IMR-90 (cell line): ENCODE data around the gene COL2A1. TPM values are rescaled to one million over a fixed set of nuclear protein-coding genes. Genes with fewer than 3 reads are reported as not detected.

Experiments used
- ATAC-seq: fragments of 200-7000 bp; cut with Tn5 transposase; 2 replicates; pipeline ENCODE4 v1.9.1; 2020; ENCODE audit warnings: low read depth, mild to moderate bottlenecking, moderate library complexity
- BruUV-seq: library from RNA; stranded (reverse); fragments of 400-500 nt; replicated peaks from 2 replicates; lab custom pipeline; 2021; lab: Mats Ljungman, UMichigan
- CTCF ChIA-PET: fragments of 300-600 bp; formaldehyde crosslinking; extraction: SDS; loops from one replicate; lab custom pipeline; 2021; ENCODE audit warnings: antibody characterized with exemption; lab: Yijun Ruan, JAX
- POLR2A ChIA-PET: fragments of 300-600 bp; sonication (Branson Sonifier 250); formaldehyde crosslinking; loops from one replicate; lab custom pipeline; 2022; ENCODE audit warnings: antibody characterized with exemption; ENCODE audit not compliant: unreplicated experiment; lab: Charles Lee
- DNase-seq: peaks from one replicate; pipeline ENCODE4 v3.0.0; 2013
- H2AFZ ChIP-seq: replicated peaks from 2 replicates; pipeline ENCODE3; 2013; ENCODE audit warnings: low read length, mild to moderate bottlenecking; ENCODE audit not compliant: poor library complexity
- H2AK5ac ChIP-seq: 2 replicates; pipeline ENCODE4 v1.6.1; 2013; ENCODE audit warnings: low read depth, low read length, inconsistent platforms
- H2AK9ac ChIP-seq: replicated peaks from 2 replicates; pipeline ENCODE3; 2013; ENCODE audit warnings: mild to moderate bottlenecking, low read depth, low read length, moderate library complexity; ENCODE audit not compliant: poor library complexity
- H2BK120ac ChIP-seq: 2 replicates; pipeline ENCODE4 v1.6.1; 2013; ENCODE audit warnings: low read depth, low read length, inconsistent platforms
- H2BK15ac ChIP-seq: 3 replicates; pipeline ENCODE4 v1.6.1; 2013; ENCODE audit warnings: low read depth, low read length, inconsistent platforms
- H2BK20ac ChIP-seq: 2 replicates; pipeline ENCODE4 v1.6.1; 2013; ENCODE audit warnings: low read depth, mild to moderate bottlenecking, inconsistent platforms, low read length, moderate library complexity
- H2BK5ac ChIP-seq: 2 replicates; pipeline ENCODE4 v1.6.1; 2013; ENCODE audit warnings: mild to moderate bottlenecking, low read depth, low read length, inconsistent platforms; ENCODE audit not compliant: poor library complexity, severe bottlenecking
- H3K14ac ChIP-seq: replicated peaks from 2 replicates; pipeline ENCODE4 v1.6.1; 2013; ENCODE audit warnings: low read depth, low read length, inconsistent platforms
- H3K18ac ChIP-seq: 2 replicates; pipeline ENCODE4 v1.6.1; 2013; ENCODE audit warnings: low read depth, low read length, control low read depth
- H3K23ac ChIP-seq: 2 replicates; pipeline ENCODE4 v1.6.1; 2013; ENCODE audit warnings: low read depth, low read length, inconsistent platforms
- H3K27ac ChIP-seq: 2 replicates; pipeline ENCODE4 v1.5.1; 2013; ENCODE audit warnings: mild to moderate bottlenecking, control low read depth, low read length; ENCODE audit not compliant: insufficient read depth
- H3K27me3 ChIP-seq: 2 replicates; pipeline ENCODE4 v1.6.1; 2013; ENCODE audit warnings: low read length; ENCODE audit not compliant: control insufficient read depth, insufficient read depth
- H3K36me3 ChIP-seq: 2 replicates; pipeline ENCODE4 v1.6.1; 2013; ENCODE audit warnings: low read length, mixed read lengths; ENCODE audit not compliant: control insufficient read depth, insufficient read depth
- H3K4ac ChIP-seq: 2 replicates; pipeline ENCODE4 v1.6.1; 2013; ENCODE audit warnings: low read depth, low read length, inconsistent platforms
- H3K4me1 ChIP-seq: 2 replicates; pipeline ENCODE4 v1.6.1; 2013; ENCODE audit warnings: low read length, mixed read lengths; ENCODE audit not compliant: control insufficient read depth, insufficient read depth
- H3K4me2 ChIP-seq: 2 replicates; pipeline ENCODE4 v1.6.1; 2013; ENCODE audit warnings: low read depth, mild to moderate bottlenecking, control low read depth, low read length, moderate library complexity
- H3K4me3 ChIP-seq: 2 replicates; pipeline ENCODE4 v1.5.1; 2013; ENCODE audit warnings: low read depth, mild to moderate bottlenecking, control low read depth, low read length, moderate library complexity; ENCODE audit not compliant: insufficient read depth
- H3K56ac ChIP-seq: 2 replicates; pipeline ENCODE4 v1.6.1; 2013; ENCODE audit warnings: low read length, inconsistent platforms; ENCODE audit not compliant: insufficient read depth; ENCODE audit errors: extremely low read depth
- H3K79me1 ChIP-seq, 2 experiments: 2 replicates each; pipeline ENCODE4 v1.6.1; 2013; ENCODE audit warnings: low read length in 2 of 2, inconsistent platforms in 1 of 2, low read depth in 1 of 2
- H3K9ac ChIP-seq: 2 replicates; pipeline ENCODE4 v1.6.1; 2013; ENCODE audit warnings: low read depth, low read length, control low read depth
- H3K9me1 ChIP-seq: 2 replicates; pipeline ENCODE4 v1.6.1; 2013; ENCODE audit warnings: low read length, inconsistent platforms; ENCODE audit not compliant: insufficient read depth
- H3K9me3 ChIP-seq: 2 replicates; pipeline ENCODE4 v1.6.1; 2013; ENCODE audit warnings: low read length; ENCODE audit not compliant: control insufficient read depth, insufficient read depth
- H4K20me1 ChIP-seq: 2 replicates; pipeline ENCODE4 v1.6.1; 2013; ENCODE audit warnings: low read length, inconsistent platforms; ENCODE audit not compliant: insufficient read depth
- H4K5ac ChIP-seq: 2 replicates; pipeline ENCODE4 v1.6.1; 2013; ENCODE audit warnings: mild to moderate bottlenecking, low read depth, low read length, control low read depth
- H4K8ac ChIP-seq, 2 experiments: 2 replicates each; pipeline ENCODE4 v1.6.1; 2013; ENCODE audit warnings: low read depth in 2 of 2, low read length in 2 of 2, control low read depth in 1 of 2, inconsistent platforms in 1 of 2
- H4K91ac ChIP-seq: 2 replicates; pipeline ENCODE4 v1.6.1; 2013; ENCODE audit warnings: low read depth, low read length, inconsistent platforms; ENCODE audit not compliant: insufficient read depth
- BHLHE40 ChIP-seq: fragments of 150-350 bp; IDR thresholded peaks from 2 replicates; pipeline ENCODE4 v1.6.1; 2016; ENCODE audit warnings: mild to moderate bottlenecking, low read depth, low read length
- CHD1 ChIP-seq: IDR thresholded peaks from 2 replicates; pipeline ENCODE4 v1.6.1; 2012; ENCODE audit warnings: low read depth, low read length, improper control_type of control experiment
- FOS ChIP-seq: fragments of 150-350 bp; IDR thresholded peaks from 2 replicates; pipeline ENCODE4 v1.6.1; 2016; ENCODE audit warnings: low read depth, low read length
- MAFK ChIP-seq: IDR thresholded peaks from 2 replicates; pipeline ENCODE4 v1.6.1; 2012; ENCODE audit warnings: low read depth, low read length, improper control_type of control experiment
- MAZ ChIP-seq: IDR thresholded peaks from 2 replicates; pipeline ENCODE4 v1.6.1; 2012; ENCODE audit warnings: low read depth, mild to moderate bottlenecking, low read length, improper control_type of control experiment, moderate library complexity, borderline replicate concordance
- MXI1 ChIP-seq: IDR thresholded peaks from 2 replicates; pipeline ENCODE4 v1.6.1; 2012; ENCODE audit warnings: low read depth, mild to moderate bottlenecking, low read length, moderate library complexity, borderline replicate concordance
- POLR2A ChIP-seq: IDR thresholded peaks from 2 replicates; pipeline ENCODE4 v1.6.1; 2012; ENCODE audit warnings: mild to moderate bottlenecking, low read depth, low read length
- RAD21 ChIP-seq: IDR thresholded peaks from 2 replicates; pipeline ENCODE4 v1.6.1; 2012; ENCODE audit warnings: low read length, improper control_type of control experiment
- SMC3 ChIP-seq: fragments of 150-350 bp; IDR thresholded peaks from 2 replicates; pipeline ENCODE4 v1.6.1; 2016; ENCODE audit warnings: low read depth, mild to moderate bottlenecking, antibody characterized with exemption, low read length, moderate library complexity
- WGBS, 2 experiments: methylation state at CpG; one replicate each; pipeline versions ENCODE4 v1.1.5 to v1.1.7; 2013; ENCODE audit warnings: missing lambda C conversion rate in 2 of 2; ENCODE audit not compliant: insufficient read length in 1 of 2; ENCODE audit errors: extremely low coverage in 2 of 2; 5-methylcytosine and 5-hydroxymethylcytosine counted together
- dilution Hi-C: fragments of 300-500 bp; cut with HindIII; formaldehyde crosslinking; loops from one replicate; pipeline ENCODE4 v1.14.3; 2018; ENCODE audit warnings: low sequenced_read_pairs; ENCODE audit not compliant: unreplicated experiment
- in situ Hi-C: fragments of 300-500 bp; cut with MboI; formaldehyde crosslinking; loops from 3 replicates; pipeline ENCODE4 v1.14.3; 2019; ENCODE audit warnings: low sequenced_read_pairs, inconsistent platforms, mixed read lengths
- intact Hi-C: fragments of 100-400 bp; cut with micrococcal nuclease; formaldehyde crosslinking; loops from 2 replicates; pipeline ENCODE4 v1.10.0; 2022
- polyA plus RNA-seq, 3 experiments: library from polyadenylated mRNA; depleted of rRNA; stranded (reverse); fragments of >200 nt; gene quantifications; 2 replicates each; pipeline ENCODE4 v1.2.3, GENCODE V29; 2012; ENCODE audit warnings: low replicate concordance in 1 of 3
- total RNA-seq: library from RNA; depleted of rRNA; stranded (reverse); fragments of >200 nt; gene quantifications from 2 replicates; pipeline ENCODE4 v1.2.3, GENCODE V29; 2012
- TF ChIP-seq, protein P1 (sequence below): fragments of 150-350 bp; IDR thresholded peaks from 2 replicates; pipeline ENCODE4 v1.6.1; 2017; ENCODE audit warnings: mild to moderate bottlenecking, antibody characterized with exemption, low read length, low read depth
- TF ChIP-seq, protein P2 (sequence below): conservative IDR thresholded peaks from 2 replicates; pipeline ENCODE4 v1.5.1; 2012; ENCODE audit warnings: mild to moderate bottlenecking, low read depth, low read length, improper control_type of control experiment
- TF ChIP-seq, protein P3 (sequence below): fragments of 150-350 bp; IDR thresholded peaks from 2 replicates; pipeline ENCODE4 v1.6.1; 2016; ENCODE audit warnings: low read depth, mild to moderate bottlenecking, low read length, moderate library complexity, borderline replicate concordance

The COL2A1 gene
- total and polyA plus RNA-seq, 2 of the 4 experiments (the other 2 are of a cell fraction), result 0.05 TPM; not detected in 1

DNA sequence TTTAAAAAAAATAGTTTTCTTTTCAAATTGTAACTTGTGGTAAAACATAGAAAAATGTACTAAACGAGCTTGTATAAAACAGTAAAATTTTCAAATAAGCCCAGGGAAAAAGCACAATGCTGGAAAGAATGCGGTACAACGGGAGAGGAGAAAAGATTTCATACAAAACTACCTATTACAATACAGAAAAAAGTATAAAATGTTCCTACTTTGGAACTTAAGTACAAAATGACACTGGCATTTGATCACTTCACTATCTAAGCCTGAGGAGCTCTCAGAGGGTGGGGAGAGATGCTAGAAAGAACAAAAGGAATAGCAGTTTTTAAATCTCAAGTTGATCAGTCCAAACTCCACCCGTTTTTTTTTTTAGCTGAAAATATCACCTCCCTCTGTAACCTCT, 39.5 kb upstream of the COL2A1 start:
- Histone ChIP-seq H3K36me3 (peaks cover 13% of the 10 kb centered on the region), H3K4ac (no peak overlapping the region), H3K9me1 (no peaks in the 10 kb centered on the region; the same call in 1 of the 2 replicates), H4K91ac (no peak overlapping the region), H3K14ac (no peak overlapping the region), H2BK5ac (no peak overlapping the region), H3K4me2 (no peak overlapping the region), H3K18ac (no peak overlapping the region), H3K9ac (no peak overlapping the region), H2AFZ (no peak overlapping the region), H3K27ac (no peak overlapping the region), H3K56ac (no peak overlapping the region), H4K8ac (no peak overlapping the region), H3K4me3 (no peak overlapping the region), H4K5ac (no peak overlapping the region), H2BK15ac (no peak overlapping the region), H2AK5ac (no peak overlapping the region), H3K23ac (no peak overlapping the region), H3K4me1 (no peaks in the 10 kb centered on the region), H3K79me1 (no peaks in the 10 kb centered on the region), H2AK9ac (no peak overlapping the region), H2BK20ac (no peak overlapping the region), H4K20me1 (no peaks in the 10 kb centered on the region), H2BK120ac (no peak overlapping the region), H3K9me3 (no peaks in the 10 kb centered on the region), H3K27me3 (no peaks in the 10 kb centered on the region)
- BruUV-seq, result no TSS peak
- TF ChIP-seq BHLHE40 (no peak), MAZ (no peak), CHD1 (no peak), SMC3 (no peak), FOS (no peak), MXI1 (no peak), MAFK (no peak), RAD21 (no peak), POLR2A (no peak)
- TF ChIP-seq, protein P1, sequence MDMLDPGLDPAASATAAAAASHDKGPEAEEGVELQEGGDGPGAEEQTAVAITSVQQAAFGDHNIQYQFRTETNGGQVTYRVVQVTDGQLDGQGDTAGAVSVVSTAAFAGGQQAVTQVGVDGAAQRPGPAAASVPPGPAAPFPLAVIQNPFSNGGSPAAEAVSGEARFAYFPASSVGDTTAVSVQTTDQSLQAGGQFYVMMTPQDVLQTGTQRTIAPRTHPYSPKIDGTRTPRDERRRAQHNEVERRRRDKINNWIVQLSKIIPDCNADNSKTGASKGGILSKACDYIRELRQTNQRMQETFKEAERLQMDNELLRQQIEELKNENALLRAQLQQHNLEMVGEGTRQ, result no peak
- TF ChIP-seq, protein P2, sequence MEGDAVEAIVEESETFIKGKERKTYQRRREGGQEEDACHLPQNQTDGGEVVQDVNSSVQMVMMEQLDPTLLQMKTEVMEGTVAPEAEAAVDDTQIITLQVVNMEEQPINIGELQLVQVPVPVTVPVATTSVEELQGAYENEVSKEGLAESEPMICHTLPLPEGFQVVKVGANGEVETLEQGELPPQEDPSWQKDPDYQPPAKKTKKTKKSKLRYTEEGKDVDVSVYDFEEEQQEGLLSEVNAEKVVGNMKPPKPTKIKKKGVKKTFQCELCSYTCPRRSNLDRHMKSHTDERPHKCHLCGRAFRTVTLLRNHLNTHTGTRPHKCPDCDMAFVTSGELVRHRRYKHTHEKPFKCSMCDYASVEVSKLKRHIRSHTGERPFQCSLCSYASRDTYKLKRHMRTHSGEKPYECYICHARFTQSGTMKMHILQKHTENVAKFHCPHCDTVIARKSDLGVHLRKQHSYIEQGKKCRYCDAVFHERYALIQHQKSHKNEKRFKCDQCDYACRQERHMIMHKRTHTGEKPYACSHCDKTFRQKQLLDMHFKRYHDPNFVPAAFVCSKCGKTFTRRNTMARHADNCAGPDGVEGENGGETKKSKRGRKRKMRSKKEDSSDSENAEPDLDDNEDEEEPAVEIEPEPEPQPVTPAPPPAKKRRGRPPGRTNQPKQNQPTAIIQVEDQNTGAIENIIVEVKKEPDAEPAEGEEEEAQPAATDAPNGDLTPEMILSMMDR, result no peak
- TF ChIP-seq, protein P3, sequence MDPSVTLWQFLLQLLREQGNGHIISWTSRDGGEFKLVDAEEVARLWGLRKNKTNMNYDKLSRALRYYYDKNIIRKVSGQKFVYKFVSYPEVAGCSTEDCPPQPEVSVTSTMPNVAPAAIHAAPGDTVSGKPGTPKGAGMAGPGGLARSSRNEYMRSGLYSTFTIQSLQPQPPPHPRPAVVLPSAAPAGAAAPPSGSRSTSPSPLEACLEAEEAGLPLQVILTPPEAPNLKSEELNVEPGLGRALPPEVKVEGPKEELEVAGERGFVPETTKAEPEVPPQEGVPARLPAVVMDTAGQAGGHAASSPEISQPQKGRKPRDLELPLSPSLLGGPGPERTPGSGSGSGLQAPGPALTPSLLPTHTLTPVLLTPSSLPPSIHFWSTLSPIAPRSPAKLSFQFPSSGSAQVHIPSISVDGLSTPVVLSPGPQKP, result no peak
- in situ Hi-C loops, result no loop called here
- no peak for ATAC-seq
- dilution Hi-C loops, result no loop called here
- DNase-seq, result no peak
- no CpG with 5 or more reads among the region's 4 CpGs for WGBS, 2 experiments
- intact Hi-C loops, result no loop called here
- ChIA-PET CTCF (no interaction called here), POLR2A (no interaction called here)
